Activated T-helper 1 cell treated with anti-CD3 and anti-CD28 coated beads, Interleukin-2, amount 50 U/mL, for 16 hours (primary cell): ENCODE measurements around the gene SLX9.

Experiments
- DNase-seq, 2 donors: peaks; one replicate each; pipeline ENCODE4 v3.0.0-alpha.2; 2020; ENCODE audit warnings: low read depth in 1 of 2, low spot score in 1 of 2

Gene SLX9

GRCh38 chr21:44946254-44947041, 6.6 kb downstream of the SLX9 start:
- DNase-seq = no peak

- no peak for DNase-seq
Measured at GRCh38 chr21:44947111-44947929, 7.5 kb downstream of the SLX9 start.

GRCh38 chr21:44947930-44948331, 8.1 kb downstream of the SLX9 start:
- DNase-seq = no peak

- no peak for DNase-seq
Measured at GRCh38 chr21:44948426-44949120, 8.7 kb downstream of the SLX9 start.

GRCh38 chr21:44949161-44949778, 9.4 kb downstream of the SLX9 start:
- DNase-seq = no peak

- DNase-seq = peak; percentile 66 to 79
Measured at GRCh38 chr21:44949779-44950198, 10.0 kb downstream of the SLX9 start.

- DNase-seq = no peak
Measured at GRCh38 chr21:44950351-44950750, 10.5 kb downstream of the SLX9 start.

- DNase-seq = no peak
Measured at GRCh38 chr21:44951186-44951915, 11.5 kb downstream of the SLX9 start.

- DNase-seq = no peak
Measured at GRCh38 chr21:44952116-44952928, 12.5 kb downstream of the SLX9 start.

GRCh38 chr21:44952929-44953627, 13.2 kb downstream of the SLX9 start:
- no peak for DNase-seq

- no peak for DNase-seq
Measured at GRCh38 chr21:44953628-44954021, 13.8 kb downstream of the SLX9 start.

- DNase-seq = no peak
Measured at GRCh38 chr21:44954281-44954771, 14.5 kb downstream of the SLX9 start.

- DNase-seq = no peak
Measured at GRCh38 chr21:44955141-44955797, 15.4 kb downstream of the SLX9 start.

- no peak for DNase-seq
Measured at GRCh38 chr21:44955798-44956175, 16.0 kb downstream of the SLX9 start.

- DNase-seq = no peak
Measured at GRCh38 chr21:44956356-44957046, 16.7 kb downstream of the SLX9 start.

GRCh38 chr21:44957047-44957831, 17.4 kb downstream of the SLX9 start:
- DNase-seq = no peak

- no peak for DNase-seq
Measured at GRCh38 chr21:44957901-44958451, 18.1 kb downstream of the SLX9 start.
